HG02884 (cell line): ENCODE data around the gene SEMA3A.

ENCODE experiments used
- ATAC-seq: cut with Tn5 transposase; IDR thresholded peaks from one replicate; pipeline ENCODE4 v1.9.1; 2021; ENCODE audit warnings: mild to moderate bottlenecking, moderate library complexity; ENCODE audit not compliant: unreplicated experiment

The SEMA3A gene

DNA sequence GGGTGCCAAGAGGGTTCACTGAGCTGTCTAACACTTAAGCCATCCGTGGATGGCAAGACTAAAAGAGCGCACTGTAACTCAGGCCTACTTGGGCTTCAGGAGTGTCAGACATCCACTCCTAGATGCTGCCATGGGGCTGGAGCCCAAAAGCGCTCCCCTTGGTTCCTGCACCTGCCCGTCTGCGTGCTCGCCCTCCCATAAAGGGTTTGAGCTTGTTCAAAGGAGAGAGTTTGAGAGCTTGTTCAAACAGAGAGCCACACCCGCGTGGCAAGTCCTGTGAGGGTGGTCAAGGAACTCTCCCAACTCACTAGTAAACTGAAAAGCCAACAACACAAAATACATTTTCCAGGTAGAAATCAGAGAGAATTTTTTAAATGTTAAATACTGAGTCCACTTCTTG is 256.7 kb downstream of the SEMA3A start:
- no peak for ATAC-seq

GRCh38 chr7:83936056-83936708 is 258.4 kb downstream of the SEMA3A start:
- ATAC-seq: peak; percentile 83

GRCh38 chr7:83934118-83934734 is 260.4 kb downstream of the SEMA3A start:
- no peak for ATAC-seq

DNA sequence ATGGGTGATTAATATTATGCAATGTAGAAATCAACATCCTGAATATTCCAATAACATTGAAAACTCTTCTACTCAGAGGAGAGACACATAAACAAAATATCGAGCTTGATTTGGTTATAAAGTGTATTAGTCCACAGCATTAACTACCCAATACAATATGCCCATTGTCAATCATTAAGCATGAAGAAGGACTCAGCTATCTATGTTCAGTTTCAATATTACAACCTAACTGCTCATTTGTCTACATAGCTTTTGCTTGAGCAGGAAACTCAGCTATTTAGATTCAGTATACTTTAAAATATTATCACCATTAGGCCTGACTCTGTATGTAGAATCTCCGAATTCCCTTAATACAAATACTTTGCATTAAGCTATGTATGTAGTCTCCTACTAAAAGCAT is 262.6 kb downstream of the SEMA3A start:
- no peak for ATAC-seq

GRCh38 chr7:83930262-83930661 is 264.3 kb downstream of the SEMA3A start:
- ATAC-seq: no peak

DNA sequence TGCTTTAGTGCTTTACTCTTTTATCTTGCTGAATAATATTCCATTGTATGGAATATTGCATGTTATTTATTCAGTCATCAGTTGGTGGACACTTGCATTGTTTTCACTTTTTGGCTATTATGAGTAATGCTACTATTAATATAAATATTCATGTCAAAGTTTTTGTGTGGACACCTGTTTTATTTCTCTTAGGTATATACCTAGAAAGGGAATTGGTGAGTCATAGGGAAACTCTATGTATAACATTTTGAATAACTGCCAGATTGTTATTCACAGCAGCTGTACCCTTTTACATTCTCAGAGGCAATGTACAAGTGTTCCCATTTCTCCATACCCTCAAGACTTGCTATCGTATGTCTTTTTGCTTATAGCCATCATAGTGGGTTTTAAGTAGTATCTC is 268.7 kb downstream of the SEMA3A start:
- ATAC-seq: peak; percentile 65

- ATAC-seq: no peak
These were observed 272.5 kb downstream of the SEMA3A start for GRCh38 chr7:83921941-83922607.

GRCh38 chr7:83921271-83921940 is 273.2 kb downstream of the SEMA3A start:
- ATAC-seq: no peak

- ATAC-seq: no peak
These were observed 276.4 kb downstream of the SEMA3A start for GRCh38 chr7:83918142-83918541.

DNA sequence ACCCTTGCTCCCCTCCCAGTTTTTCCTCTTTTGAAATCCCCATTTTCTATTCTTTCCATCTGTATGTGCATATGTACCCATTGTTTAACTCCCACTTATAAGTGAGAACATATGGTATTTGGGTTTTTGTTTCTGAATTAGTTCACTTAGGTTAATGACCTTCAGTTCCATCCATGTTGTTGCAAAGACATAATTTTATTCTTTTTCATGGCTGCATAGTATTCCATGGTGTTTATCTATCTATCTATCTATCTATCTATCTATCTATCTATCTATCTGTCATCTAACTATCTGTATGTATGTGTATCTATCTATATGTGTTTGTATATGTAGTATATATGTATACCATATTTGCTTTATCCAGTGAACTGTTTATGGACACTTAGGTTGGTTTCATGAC is 281.4 kb downstream of the SEMA3A start:
- ATAC-seq: no peak

GRCh38 chr7:83908526-83908925 is 286.1 kb downstream of the SEMA3A start:
- ATAC-seq: no peak
